M059J (cell line): Measurements from ENCODE around the gene DMBX1. TPM values are rescaled to one million over a fixed set of nuclear protein-coding genes. Genes with fewer than 3 reads are reported as not detected.

ENCODE experiments used
- DNase-seq: peaks from one replicate; pipeline ENCODE4 v3.0.0-alpha.2; 2012; ENCODE audit warnings: low read depth
- total RNA-seq: library from RNA; depleted of rRNA; stranded (reverse); fragments of >200 nt; shearing (Covaris generic); gene quantifications from 2 replicates; pipeline ENCODE4 v1.2.3, GENCODE V29; 2014; rRNA removed

DMBX1 gene
- total RNA-seq = not detected in 2 replicates

- DNase-seq = peak; percentile 27
Observed at GRCh38 chr1:46489638-46490405, at the start of gene DMBX1. DMBX1 (plus strand) TSS chr1:46489836; CDS start chr1:46507011, 17,175 bp downstream.

- DNase-seq = no peak
Observed at GRCh38 chr1:46440478-46440877, 49.2 kb upstream of the DMBX1 start.

DNA sequence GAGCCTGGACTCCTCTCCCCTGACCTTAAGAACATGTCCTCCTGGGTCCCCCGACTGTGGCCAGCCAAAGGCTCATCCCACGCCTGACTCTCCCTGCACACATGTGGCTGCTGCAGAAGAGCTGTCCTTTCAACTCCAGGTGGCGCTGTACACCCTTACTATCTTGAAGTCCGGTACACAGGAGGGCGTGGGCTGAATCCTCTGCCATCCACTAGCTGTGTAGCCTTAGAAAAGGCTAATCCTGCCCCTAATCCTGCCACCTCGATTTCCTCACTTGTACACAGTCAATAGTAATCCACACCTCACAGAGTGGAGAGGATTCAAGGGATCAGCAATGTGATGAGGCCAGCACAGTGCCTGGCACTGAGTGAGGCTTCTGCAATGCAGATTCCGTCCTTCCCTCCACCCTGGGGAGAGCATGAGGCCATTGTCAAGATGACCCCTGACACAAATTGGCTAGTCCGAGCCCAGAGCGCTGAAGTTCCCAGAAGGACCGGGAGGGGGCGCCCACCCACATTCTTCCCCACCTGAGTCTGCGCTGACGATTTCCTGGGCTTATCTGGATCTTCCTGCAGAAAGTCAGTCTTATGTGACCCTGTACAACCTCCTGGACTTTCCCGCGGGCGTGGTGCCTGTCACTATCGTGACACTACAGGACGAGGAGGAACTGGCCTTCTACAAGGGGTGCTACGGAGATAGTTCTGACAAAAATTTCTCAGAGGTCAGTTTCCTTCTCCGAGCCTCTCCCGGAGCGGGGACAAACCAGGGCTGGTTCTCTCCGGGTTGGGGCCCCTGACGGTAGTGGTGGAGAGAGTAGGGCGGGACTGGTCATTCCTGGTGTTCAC is 47.1 kb upstream of the DMBX1 start:
- DNase-seq = peak; percentile 90

- no peak for DNase-seq
Observed at GRCh38 chr1:46444466-46444865, 45.2 kb upstream of the DMBX1 start.

DNA sequence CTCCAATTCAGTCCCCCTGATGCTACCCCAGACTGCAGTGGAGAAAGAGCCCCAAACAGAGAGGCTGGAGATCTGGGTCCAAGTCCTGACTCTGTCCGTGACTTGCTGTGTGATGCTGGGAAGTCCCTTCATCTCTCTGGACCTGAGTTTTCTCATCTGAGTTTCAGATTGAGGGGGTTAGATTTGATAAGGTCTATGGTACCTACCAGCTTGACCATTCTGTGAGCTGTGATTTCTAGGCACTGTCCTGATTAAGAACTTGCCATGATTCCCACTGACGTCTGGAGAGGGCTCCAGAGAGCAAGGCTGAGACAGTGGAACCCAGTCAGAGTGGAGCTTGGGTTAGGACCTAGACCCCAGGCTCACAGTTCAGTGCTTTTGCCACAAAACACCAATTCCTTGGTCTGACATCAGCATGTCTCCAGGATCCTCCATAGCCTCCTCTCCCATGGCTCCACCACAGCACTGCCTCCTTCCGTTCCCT is 43.8 kb upstream of the DMBX1 start:
- DNase-seq = no peak

- DNase-seq = peak; percentile 63
Observed at GRCh38 chr1:46446646-46447498, 42.8 kb upstream of the DMBX1 start.

- no peak for DNase-seq
Observed at GRCh38 chr1:46447499-46448108, 42.0 kb upstream of the DMBX1 start.

GRCh38 chr1:46448109-46448911 is 41.3 kb upstream of the DMBX1 start:
- no peak for DNase-seq

DNA sequence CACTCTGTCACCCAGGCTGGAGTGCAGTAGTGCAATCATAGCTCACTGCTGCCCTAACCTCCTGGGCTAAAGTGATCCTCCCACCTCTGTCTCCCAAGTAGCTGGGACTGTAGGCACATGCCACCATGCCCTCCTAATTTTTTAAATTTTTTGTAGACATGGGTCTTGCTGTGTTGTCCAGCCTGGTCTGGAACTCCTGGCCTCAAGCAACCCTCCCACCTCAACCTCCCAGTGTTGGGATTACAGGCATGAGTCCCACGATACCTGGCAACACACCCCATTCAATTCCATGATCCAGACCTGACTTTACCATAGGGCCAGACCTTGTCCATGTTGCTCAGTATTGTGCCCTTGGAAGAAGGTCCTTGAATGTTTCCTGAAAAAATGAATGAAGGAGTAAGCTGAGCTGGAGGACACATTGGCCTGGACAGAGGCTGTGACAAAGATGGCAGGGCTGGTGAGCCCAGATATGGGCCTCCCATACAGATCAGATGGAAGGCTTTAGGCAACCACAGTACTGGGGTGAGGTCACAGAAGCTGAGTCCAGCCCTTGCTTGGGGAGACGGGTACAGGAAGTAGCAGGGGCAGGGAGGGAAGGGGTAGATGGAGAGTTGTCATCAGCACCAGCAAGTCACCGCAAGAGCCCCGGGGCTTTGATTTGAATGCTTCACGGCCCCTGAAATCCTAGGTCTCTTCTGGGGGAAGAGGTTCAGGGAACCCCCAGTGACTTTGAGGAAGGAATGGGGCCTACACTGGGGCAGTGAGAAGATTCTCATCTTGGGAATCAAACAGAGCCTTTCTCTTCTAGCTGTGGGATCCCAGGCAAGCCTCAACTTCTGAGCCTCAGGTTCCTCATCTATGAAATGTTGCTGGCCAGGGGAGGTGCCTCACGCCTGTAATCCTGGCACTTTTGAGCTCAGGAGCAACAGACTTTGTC is 40.1 kb upstream of the DMBX1 start:
- DNase-seq = no peak

- no peak for DNase-seq
Observed at GRCh38 chr1:46450160-46450517, 39.5 kb upstream of the DMBX1 start.

DNA sequence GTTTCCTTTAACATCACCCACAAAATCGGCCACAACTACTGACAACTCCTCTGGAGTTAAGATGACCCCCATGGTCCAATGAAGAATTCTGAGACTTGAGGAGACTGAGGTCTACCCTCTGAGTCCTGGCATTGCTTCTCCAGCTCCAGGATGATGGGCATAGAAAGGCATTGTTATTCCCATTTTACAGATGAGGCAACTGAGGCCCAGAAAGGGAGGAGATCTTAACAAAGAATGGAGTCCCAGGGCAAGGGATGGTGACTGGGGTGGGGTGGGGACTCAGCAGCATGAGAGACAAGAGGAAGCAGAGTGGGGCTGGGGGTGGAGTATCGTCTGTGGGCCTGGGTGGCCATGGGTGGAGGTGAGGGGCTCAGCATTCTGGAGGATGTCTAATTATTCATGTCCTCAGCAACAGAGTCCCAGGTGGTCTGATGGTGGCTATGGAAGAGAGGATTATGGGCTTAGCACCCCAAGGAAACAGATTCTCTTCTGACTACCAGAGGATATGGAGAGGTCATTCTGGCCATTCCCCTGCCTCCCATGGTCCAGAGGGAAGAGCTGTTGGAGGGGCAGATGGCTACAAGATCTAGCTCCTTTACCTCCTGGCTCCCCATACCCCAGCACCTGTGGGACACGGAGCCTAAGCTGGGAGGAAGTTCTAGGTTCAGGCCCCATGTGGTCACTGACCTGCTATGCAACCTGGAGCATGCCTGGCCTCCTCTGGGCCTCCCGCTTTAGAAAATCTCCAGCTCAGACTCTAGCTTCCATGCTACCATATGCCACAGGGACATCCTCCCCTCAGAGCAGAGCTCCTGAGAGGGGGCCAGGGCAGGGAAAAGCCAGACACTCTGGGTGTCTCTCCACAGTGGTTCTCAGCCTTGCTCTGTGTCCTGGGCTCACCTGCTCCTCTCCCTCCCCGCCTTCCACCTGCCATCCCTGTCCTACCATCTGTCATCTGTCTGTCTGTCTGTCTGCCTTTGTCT is 37.4 kb upstream of the DMBX1 start:
- no peak for DNase-seq

DNA sequence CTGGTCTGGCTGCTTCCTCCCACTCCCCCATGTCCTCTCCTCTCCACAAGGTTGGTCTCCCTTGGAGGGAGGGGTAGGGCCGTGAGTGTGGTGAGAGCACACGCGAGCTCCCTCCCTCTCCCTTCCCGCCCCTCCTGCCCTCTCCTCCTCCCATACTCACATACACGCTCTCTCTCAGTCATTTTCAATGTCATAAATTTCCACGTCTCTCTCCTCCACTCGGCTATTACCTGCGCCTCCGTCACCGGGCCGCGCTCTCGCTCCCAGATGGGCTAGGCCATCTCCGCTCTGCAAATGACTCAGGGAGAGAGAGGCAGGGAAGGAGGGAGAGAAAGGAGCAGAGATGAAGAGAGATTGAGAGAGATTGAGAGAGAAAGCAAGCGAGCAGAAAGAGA is 36.7 kb upstream of the DMBX1 start:
- no peak for DNase-seq

DNA sequence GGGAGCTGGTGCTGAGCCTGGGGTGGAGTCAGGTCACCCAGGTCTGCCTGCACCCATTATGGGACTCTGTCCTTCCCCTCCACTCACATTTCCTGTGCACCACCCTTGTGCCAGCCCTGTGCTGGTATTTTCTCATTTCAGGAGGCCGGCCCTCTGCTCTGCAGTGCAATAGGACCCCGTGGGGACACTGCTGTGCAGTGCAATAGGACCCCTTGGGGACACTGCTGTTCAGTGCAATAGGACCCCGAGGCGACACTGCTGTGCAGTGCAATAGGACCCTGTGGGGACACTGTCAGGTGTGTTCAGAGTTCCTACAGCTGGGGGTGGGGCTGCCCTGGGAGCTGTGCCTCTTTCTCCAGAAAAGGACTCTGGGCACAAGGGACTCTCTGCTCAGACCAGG is 36.2 kb upstream of the DMBX1 start:
- DNase-seq = no peak

DNA sequence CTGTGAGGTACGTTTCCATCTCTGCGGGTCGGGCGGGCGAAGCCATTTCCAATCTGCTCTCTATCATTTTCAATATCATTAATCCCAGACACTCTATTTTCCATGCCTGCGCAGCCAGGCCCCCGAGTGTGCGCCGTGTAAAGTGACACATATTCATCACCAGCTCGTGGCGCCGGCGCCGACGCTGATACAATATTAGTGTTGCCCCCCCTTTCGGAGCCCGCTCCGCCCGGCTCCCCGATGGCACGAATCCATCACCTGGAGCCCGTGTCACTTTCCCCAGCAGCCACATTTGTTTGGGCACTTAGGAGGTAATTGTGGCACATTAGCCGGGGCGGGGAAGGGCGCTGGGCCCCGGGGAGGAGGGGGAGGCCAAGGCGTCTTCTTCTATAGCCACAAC is 33.7 kb upstream of the DMBX1 start:
- DNase-seq = no peak

- DNase-seq = peak; percentile 12
Observed at GRCh38 chr1:46456411-46456963, 33.1 kb upstream of the DMBX1 start.

DNA sequence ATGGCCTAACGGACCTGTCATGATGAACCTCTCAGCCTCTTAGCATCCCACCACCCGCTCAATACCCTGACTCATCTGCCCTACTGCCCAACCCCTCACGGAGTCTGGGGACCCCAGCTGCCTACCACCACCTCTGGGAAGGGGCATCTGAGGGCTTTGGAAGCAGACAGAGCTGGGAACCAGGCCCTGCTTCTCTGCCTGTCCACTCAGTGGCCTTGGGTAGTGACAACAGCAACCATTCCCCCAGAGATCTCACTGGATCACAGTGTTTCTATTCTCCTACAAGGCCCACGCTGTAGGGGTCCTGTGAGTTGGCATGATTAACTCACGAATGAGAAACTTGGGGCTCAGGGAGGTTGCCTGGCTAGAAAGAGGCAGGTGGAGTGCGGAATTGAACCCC is 32.5 kb upstream of the DMBX1 start:
- no peak for DNase-seq

- DNase-seq = no peak
Observed at GRCh38 chr1:46458190-46458589, 31.4 kb upstream of the DMBX1 start.

DNA sequence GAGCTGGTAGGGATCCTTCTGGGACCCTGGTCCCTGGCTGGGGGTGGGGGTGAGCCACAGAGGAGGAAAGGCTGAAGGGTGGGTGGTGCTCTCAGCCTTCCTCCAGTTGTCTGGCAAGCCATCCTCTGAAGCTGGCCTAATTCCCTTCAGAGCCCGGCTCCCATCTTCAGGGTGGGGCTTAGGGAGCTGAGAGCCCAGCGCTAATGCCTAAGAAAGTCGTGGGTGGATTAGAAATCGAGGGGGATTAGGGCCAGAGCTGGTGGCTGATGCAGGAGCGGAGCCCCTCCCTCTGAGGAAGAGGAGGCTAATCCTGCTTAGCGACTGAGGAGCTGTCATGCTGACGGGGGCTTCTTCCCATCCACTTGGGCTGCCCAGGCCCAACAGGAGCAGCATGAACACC is 30.8 kb upstream of the DMBX1 start:
- DNase-seq = no peak
